PC-3 (cell line): ENCODE results near the gene KCNQ1. TPM values are rescaled to one million over a fixed set of nuclear protein-coding genes. Genes with fewer than 3 reads are reported as not detected.

Experiments
- ATAC-seq: fragments of 200-7000 bp; cut with Tn5 transposase; 2 replicates; pipeline ENCODE4 v1.9.1; 2020; ENCODE audit warnings: mild to moderate bottlenecking, moderate library complexity
- BruUV-seq: library from RNA; stranded (reverse); fragments of 400-500 nt; replicated peaks from 2 replicates; lab custom pipeline; 2021; lab: Mats Ljungman, UMichigan
- CTCF ChIA-PET: fragments of 300-600 bp; sonication (Branson Sonifier 250); formaldehyde crosslinking; loops from one replicate; lab custom pipeline; 2022; ENCODE audit warnings: antibody characterized with exemption; lab: Charles Lee
- POLR2A ChIA-PET: fragments of 300-600 bp; sonication (Branson Sonifier 250); formaldehyde crosslinking; loops from one replicate; lab custom pipeline; 2022; ENCODE audit warnings: antibody characterized with exemption; ENCODE audit not compliant: unreplicated experiment; lab: Charles Lee
- DNase-seq: peaks from one replicate; pipeline ENCODE4 v3.0.0-alpha.2; 2015
- H2AFZ ChIP-seq: fragments of 300-600 bp; sonication (generic); 2 replicates; pipeline ENCODE4 v1.6.0; 2016; ENCODE audit warnings: antibody characterized with exemption, low read length
- H3F3A ChIP-seq: fragments of 300-600 bp; sonication (generic); one replicate; pipeline ENCODE4 v1.6.0; 2017; ENCODE audit warnings: antibody characterized with exemption, low read length, control low read depth, mild to moderate bottlenecking; ENCODE audit not compliant: unreplicated experiment
- H3K27ac ChIP-seq: fragments of 300-600 bp; sonication (generic); 2 replicates; pipeline ENCODE4 v1.5.1; 2016; ENCODE audit warnings: mild to moderate bottlenecking, low read length
- H3K27me3 ChIP-seq: fragments of 300-600 bp; sonication (generic); 2 replicates; pipeline ENCODE4 v1.6.1; 2016; ENCODE audit warnings: low read length, mixed read lengths
- H3K36me3 ChIP-seq: fragments of 300-600 bp; sonication (generic); 2 replicates; pipeline ENCODE4 v1.6.1; 2016; ENCODE audit warnings: low read depth, mixed run types, low read length, mixed read lengths
- H3K4me1 ChIP-seq: fragments of 300-600 bp; sonication (generic); 2 replicates; pipeline ENCODE4 v1.5.1; 2016; ENCODE audit warnings: low read length; ENCODE audit not compliant: insufficient read depth
- H3K4me2 ChIP-seq: fragments of 300-600 bp; sonication (generic); 2 replicates; pipeline ENCODE4 v1.6.0; 2016; ENCODE audit warnings: low read length
- H3K4me3 ChIP-seq: fragments of 300-600 bp; sonication (generic); 2 replicates; pipeline ENCODE4 v1.5.1; 2016; ENCODE audit warnings: mild to moderate bottlenecking, low read length, mixed read lengths
- H3K79me2 ChIP-seq: fragments of 300-600 bp; sonication (generic); 2 replicates; pipeline ENCODE4 v1.6.1; 2017; ENCODE audit warnings: low read length, mixed read lengths
- H3K9ac ChIP-seq: fragments of 300-600 bp; sonication (generic); 2 replicates; pipeline ENCODE4 v1.6.0; 2016; ENCODE audit warnings: mild to moderate bottlenecking, low read length
- H3K9me2 ChIP-seq: fragments of 300-600 bp; sonication (generic); replicated peaks from 2 replicates; pipeline ENCODE4 v1.6.1; 2016; ENCODE audit warnings: mixed run types, low read length, mixed read lengths
- H3K9me3 ChIP-seq: fragments of 300-600 bp; sonication (generic); 2 replicates; pipeline ENCODE4 v1.6.1; 2016; ENCODE audit warnings: low read length, mixed read lengths
- H4K20me1 ChIP-seq: fragments of 300-600 bp; sonication (generic); 2 replicates; pipeline ENCODE4 v1.6.1; 2016; ENCODE audit warnings: low read length, mixed read lengths
- EZH2 ChIP-seq: fragments of 300-600 bp; sonication (generic); IDR thresholded peaks from one replicate; pipeline ENCODE4 v1.6.1; 2017; ENCODE audit warnings: antibody characterized with exemption, mild to moderate bottlenecking, low read length; ENCODE audit not compliant: unreplicated experiment
- EZH2phosphoT487 ChIP-seq: fragments of 300-600 bp; sonication (generic); IDR thresholded peaks from 2 replicates; pipeline ENCODE4 v1.6.1; 2018; ENCODE audit warnings: mild to moderate bottlenecking, antibody characterized with exemption, low read length, borderline replicate concordance
- intact Hi-C: fragments of 100-400 bp; cut with micrococcal nuclease; formaldehyde crosslinking; loops from 2 replicates; pipeline ENCODE4 v1.9.0; 2023
- total RNA-seq: library from RNA; depleted of rRNA; stranded (reverse); fragments of >200 nt; gene quantifications from 2 replicates; pipeline ENCODE4 v1.2.3, GENCODE V29; 2014
- TF ChIP-seq, protein P1 (sequence below): fragments of 300-600 bp; sonication (generic); conservative IDR thresholded peaks from 2 replicates; pipeline ENCODE4 v1.5.1; 2017; ENCODE audit warnings: antibody characterized with exemption, low read depth, mild to moderate bottlenecking, low read length

Gene KCNQ1
- total RNA-seq, 1 experiment from 2014 or later: 0.40 TPM

DNA sequence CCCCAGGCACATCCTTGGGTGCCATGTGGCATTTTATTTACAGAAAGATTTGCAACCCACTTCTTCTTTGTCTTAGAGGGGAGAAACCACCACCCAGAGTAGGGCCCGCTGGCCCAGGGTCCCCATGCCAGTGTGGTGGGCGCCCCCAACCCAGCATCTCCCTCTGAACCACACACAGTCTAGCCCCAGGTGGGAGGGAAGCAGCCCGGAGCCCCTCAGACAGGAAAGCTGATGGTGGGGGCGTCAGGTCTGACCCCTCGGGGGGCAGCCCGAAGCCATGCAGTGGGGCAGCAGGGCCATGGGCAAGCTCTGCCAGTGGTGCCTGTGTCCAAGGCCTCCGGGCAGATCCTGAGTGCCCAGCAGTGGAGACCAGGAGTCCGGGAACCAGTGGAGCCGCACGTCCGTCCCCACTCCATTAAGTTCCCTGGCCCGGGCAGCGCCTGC lies 12.2 kb upstream of the KCNQ1 start:
- Histone ChIP-seq H3F3A (no peaks in the 10 kb centered on the region), H3K79me2 (no peaks in the 10 kb centered on the region), H3K4me2 (no peak overlapping the region), H3K36me3 (no peaks in the 10 kb centered on the region; the same call in 1 of the 2 replicates), H3K4me1 (no peaks in the 10 kb centered on the region), H2AFZ (no peak overlapping the region), H3K9me2 (no peaks in the 10 kb centered on the region), H3K27ac (no peak overlapping the region), H3K4me3 (no peak overlapping the region), H3K9ac (no peak overlapping the region), H3K27me3 (no peaks in the 10 kb centered on the region), H4K20me1 (no peaks in the 10 kb centered on the region), H3K9me3 (no peaks in the 10 kb centered on the region)
- TF ChIP-seq EZH2phosphoT487: no peak
- no peak for TF ChIP-seq EZH2
- TF ChIP-seq, protein P1, sequence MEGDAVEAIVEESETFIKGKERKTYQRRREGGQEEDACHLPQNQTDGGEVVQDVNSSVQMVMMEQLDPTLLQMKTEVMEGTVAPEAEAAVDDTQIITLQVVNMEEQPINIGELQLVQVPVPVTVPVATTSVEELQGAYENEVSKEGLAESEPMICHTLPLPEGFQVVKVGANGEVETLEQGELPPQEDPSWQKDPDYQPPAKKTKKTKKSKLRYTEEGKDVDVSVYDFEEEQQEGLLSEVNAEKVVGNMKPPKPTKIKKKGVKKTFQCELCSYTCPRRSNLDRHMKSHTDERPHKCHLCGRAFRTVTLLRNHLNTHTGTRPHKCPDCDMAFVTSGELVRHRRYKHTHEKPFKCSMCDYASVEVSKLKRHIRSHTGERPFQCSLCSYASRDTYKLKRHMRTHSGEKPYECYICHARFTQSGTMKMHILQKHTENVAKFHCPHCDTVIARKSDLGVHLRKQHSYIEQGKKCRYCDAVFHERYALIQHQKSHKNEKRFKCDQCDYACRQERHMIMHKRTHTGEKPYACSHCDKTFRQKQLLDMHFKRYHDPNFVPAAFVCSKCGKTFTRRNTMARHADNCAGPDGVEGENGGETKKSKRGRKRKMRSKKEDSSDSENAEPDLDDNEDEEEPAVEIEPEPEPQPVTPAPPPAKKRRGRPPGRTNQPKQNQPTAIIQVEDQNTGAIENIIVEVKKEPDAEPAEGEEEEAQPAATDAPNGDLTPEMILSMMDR: no peak
- CTCF ChIA-PET: no interaction called here
- no TSS peak for BruUV-seq
- ATAC-seq: no peak
- intact Hi-C loops: no loop called here
- POLR2A ChIA-PET: no interaction called here
- DNase-seq: no peak

GRCh38 chr11:2433106-2433925 lies 11.5 kb upstream of the KCNQ1 start:
- H3K9me2 ChIP-seq: no peaks in the 10 kb centered on the region
- no peak for ATAC-seq
- no peak overlapping the region for H3K27ac ChIP-seq
- no peak overlapping the region for H3K4me3 ChIP-seq
- no peak for TF ChIP-seq EZH2phosphoT487
- CTCF ChIA-PET: no interaction called here
- H4K20me1 ChIP-seq: no peaks in the 10 kb centered on the region
- no peak overlapping the region for H3K9ac ChIP-seq
- H3K9me3 ChIP-seq: no peaks in the 10 kb centered on the region
- H3K36me3 ChIP-seq: no peaks in the 10 kb centered on the region; the same call in 1 of the 2 replicates
- no peak overlapping the region for H3K4me2 ChIP-seq
- H3K79me2 ChIP-seq: no peaks in the 10 kb centered on the region
- H3K27me3 ChIP-seq: no peaks in the 10 kb centered on the region
- no peaks in the 10 kb centered on the region for H3F3A ChIP-seq
- POLR2A ChIA-PET: no interaction called here
- intact Hi-C loops: no loop called here
- no peak for DNase-seq
- H3K4me1 ChIP-seq: no peaks in the 10 kb centered on the region
- no TSS peak for BruUV-seq
- no peak overlapping the region for H2AFZ ChIP-seq

- BruUV-seq: no TSS peak
- no peak for DNase-seq
- no peaks in the 10 kb centered on the region for H3K27me3 ChIP-seq
- no peaks in the 10 kb centered on the region for H3K79me2 ChIP-seq
- CTCF ChIA-PET: no interaction called here
- no peak overlapping the region for H2AFZ ChIP-seq
- intact Hi-C loops: no loop called here
- H3F3A ChIP-seq: no peaks in the 10 kb centered on the region
- no peaks in the 10 kb centered on the region for H3K9me3 ChIP-seq
- H3K27ac ChIP-seq: no peak overlapping the region
- no peaks in the 10 kb centered on the region for H3K4me1 ChIP-seq
- no peak overlapping the region for H3K4me3 ChIP-seq
- no peaks in the 10 kb centered on the region for H4K20me1 ChIP-seq
- POLR2A ChIA-PET: no interaction called here
- ATAC-seq: no peak
- no peaks in the 10 kb centered on the region for H3K9me2 ChIP-seq
- TF ChIP-seq EZH2: no peak
- TF ChIP-seq, protein P1: no peak
- no peak for TF ChIP-seq EZH2phosphoT487
- H3K4me2 ChIP-seq: no peak overlapping the region
- H3K9ac ChIP-seq: no peak overlapping the region
- H3K36me3 ChIP-seq: no peaks in the 10 kb centered on the region
These were observed 10.8 kb upstream of the KCNQ1 start for GRCh38 chr11:2434008-2434407.
